SIG-M5 (cell line): ENCODE data around the gene HS3ST3A1.

Experiments
- DNase-seq: peaks from one replicate; lab custom pipeline; 2025; lab: John Stamatoyannopoulos, UW

The HS3ST3A1 gene

DNA sequence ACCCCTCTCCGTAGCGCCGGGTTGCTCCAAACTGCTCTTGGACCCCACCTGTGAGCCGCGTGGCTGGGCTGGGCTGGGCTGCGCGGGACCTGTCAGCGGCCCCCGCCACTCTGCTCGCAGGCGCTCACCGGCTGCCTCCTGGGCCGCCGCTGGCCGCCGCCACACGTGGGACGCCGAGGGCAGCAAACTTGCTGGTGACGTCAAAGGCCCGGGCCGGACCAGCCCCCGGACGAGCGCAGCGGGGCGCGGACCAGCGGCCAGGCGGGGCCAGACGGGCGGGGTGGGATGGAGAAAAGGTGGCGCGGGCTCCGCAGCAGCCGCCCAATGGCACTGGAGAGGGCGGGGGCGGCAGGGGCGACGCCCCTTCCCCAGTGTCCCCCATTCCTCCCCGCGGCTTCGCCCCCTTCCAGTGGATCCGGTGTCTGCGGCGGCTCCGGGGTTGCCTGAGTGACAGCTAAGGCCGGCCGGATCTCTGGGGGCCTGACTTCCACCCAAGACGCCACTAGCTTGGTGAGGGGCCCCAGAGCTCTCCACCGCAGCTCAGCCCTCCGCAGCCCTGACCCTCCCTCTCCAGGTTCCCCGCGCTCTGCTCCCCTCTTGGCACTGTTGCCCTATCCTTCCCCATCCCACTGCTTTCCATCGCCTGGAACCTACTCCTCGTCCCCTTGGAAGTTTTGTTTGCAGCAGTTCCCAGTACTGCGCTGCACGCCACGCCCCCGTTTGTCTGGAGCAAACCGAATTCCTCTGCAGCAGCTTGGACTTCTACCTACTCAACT, at the start of gene HS3ST3A1:
TSS of gene HS3ST3A1 (minus strand) at position 154 of the 776 bp plus-strand sequence. CDS start 800 bp downstream, outside the sequence.
- DNase-seq: no peak

GRCh38 chr17:13650096-13650675, 48.5 kb upstream of the HS3ST3A1 start:
- no peak for DNase-seq

DNA sequence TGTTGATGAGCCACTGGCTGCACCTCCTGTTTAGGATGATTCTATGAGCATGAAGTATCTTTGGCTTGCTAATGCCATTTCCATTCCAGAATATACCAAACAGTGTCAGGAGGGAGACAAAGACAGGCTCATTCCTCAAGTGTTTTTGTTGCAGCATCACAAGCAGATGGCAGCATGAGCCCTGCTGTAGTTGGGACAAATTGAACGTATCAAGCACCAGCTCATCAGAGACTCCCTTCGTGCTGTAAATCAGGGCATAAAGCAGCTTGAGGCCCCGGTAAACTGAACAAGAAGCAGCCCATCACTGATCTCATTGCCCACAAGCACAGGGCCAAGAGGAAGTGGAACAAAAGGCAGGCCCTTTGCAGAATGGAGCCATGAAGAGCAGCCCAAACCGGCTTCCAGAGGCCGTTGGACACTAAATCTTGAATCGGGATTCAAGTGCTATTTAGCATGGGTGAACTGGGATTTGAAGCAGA, 45.9 kb upstream of the HS3ST3A1 start:
- no peak for DNase-seq

GRCh38 chr17:13646969-13647542, 45.3 kb upstream of the HS3ST3A1 start:
- no peak for DNase-seq

GRCh38 chr17:13646411-13646810, 44.7 kb upstream of the HS3ST3A1 start:
- no peak for DNase-seq

DNA sequence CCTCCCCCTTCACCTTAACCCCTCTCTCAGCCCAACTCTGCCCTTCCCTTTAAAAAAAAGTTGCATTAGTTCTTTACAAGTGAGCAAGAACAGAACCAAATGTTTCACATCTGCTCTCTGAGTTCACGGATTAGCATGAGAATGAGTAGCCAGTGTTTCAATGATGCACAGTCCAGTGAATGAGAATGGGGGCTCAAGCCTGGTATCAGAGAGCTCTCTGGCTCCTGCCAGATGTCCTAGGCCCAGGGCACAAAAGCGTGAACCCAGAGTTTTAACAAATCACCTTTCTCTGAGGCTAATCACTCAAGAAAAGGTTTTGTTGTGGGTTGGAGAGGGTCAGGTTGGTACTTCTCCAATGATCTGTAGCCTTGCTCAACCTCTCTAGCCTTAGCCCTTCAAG, 41.5 kb upstream of the HS3ST3A1 start:
- no peak for DNase-seq

DNA sequence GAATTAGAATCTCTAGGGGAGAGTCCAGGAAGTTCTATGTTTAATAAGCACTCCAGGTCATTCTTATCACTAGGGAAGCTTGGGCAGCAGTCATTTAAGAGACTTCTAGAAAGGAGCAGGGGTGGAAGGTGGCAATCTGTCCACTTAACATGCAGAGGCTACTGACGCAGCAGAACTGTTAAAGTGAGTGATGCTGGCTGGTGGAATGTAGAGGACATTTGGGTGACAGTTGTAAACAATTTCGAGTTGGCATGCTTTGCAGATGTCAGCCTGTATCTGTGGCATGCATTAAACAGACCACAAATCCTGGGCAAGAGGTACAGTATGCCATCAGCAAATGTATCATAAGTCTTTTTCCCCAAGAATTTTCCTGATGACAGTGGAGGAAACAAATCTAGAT, 40.5 kb upstream of the HS3ST3A1 start:
- no peak for DNase-seq

- no peak for DNase-seq
Observed at GRCh38 chr17:13640551-13640950, 38.8 kb upstream of the HS3ST3A1 start.

DNA sequence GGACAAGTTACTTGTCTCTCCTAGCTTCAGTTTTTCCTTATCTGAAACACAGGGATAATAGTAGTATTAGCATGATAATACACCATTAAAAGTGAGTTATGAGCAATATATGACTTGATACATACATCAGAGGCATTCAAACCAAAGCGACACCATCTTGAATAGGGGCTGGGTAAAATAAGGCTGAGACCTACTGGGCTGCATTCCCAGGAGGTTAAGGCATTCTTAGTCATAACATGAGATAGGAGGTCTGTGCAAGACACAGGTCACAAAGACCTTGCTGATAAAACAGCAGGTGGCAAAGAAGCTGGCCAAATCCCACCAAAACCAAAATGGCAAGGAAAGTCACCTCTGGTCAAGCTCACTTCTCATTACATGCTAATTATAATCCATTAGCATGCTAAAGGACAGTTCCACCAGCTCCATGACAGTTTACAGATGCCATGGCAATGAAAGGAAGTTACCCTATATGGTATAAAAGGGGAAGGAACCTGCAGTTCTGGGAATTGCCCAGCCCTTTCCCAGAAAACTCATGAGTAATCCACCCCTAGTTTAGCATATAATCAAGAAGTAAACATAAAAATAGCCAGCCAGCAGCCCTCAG, 37.2 kb upstream of the HS3ST3A1 start:
- DNase-seq: no peak

DNA sequence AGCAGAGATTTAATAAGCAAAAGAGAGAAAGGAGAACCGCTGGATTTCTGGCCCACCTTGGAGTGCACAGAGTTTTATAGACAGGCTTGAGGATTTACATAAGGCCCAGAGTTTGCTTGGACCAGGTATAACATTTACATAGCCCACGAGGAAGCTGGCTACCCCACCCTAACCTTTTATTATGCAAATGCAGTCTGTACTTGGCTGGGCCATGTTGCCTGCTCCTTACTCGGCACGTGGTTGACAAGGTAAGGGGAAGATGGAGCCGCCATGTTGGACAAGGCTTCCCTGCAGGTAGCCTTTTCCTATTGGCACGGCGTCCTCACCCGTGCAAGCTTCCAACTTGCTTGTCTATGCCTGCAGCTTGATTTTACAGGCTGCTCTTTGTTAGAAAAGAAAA, 35.2 kb upstream of the HS3ST3A1 start:
- DNase-seq: no peak

DNA sequence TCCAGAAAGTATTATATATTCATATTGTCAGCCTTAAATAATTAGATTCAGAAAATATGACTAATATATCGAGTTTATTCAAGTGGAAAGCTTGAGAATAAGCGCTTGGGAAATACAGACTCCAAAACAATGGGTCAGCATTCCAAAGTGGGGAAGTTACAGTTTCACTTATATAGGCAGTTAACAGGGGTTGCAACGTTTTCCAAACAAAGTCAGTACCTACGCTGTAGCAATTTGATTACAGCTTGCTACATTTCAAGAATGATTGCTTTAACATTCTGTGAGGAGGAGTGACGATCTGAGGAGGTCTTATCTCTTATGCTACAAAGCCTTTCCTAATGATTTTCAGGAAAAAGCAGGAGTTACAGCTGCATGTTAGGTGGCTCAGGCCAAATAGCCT, 34.2 kb upstream of the HS3ST3A1 start:
- DNase-seq: no peak

DNA sequence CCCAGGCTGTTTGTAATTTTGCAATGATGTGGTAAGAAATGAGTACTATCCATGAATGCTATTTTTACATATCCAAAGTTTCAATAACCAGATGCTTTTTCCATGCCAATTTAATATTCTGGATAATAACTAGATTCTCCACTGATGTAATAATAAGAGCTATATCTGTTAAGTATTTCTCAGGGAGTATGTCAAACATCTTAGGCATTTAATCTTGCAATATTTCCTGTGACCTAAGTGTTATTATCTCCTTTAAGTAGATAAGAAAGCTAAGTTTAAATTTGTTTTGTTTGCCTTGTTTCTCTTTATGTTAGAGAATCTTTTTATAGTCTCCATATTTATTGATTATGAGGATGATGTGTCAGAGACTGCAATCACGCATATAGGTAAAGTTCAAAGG, 32.3 kb upstream of the HS3ST3A1 start:
- no peak for DNase-seq

- no peak for DNase-seq
Observed at GRCh38 chr17:13631529-13631928, 29.8 kb upstream of the HS3ST3A1 start.

- no peak for DNase-seq
Observed at GRCh38 chr17:13626703-13627102, 25.0 kb upstream of the HS3ST3A1 start.

DNA sequence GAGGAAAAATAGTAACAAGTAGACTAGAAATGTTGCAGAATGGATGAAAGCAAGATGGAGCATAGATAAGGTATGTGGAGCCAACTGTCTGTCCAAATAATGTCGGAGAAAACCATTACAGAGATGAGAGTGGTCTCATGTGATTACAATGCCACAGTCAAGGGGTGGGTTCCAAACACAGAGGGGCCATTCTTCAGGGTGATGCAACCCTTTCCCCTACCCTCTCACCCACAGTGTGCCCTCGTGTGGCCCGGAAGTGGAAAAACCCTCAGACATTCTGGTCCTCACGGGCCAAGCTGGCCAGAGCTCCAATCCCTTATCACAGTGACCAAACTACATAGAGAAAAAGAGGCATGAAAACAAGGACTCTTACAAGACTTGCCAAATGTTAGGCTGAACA, 17.7 kb upstream of the HS3ST3A1 start:
- DNase-seq: no peak

GRCh38 chr17:13616031-13616430, 14.3 kb upstream of the HS3ST3A1 start:
- no peak for DNase-seq

DNA sequence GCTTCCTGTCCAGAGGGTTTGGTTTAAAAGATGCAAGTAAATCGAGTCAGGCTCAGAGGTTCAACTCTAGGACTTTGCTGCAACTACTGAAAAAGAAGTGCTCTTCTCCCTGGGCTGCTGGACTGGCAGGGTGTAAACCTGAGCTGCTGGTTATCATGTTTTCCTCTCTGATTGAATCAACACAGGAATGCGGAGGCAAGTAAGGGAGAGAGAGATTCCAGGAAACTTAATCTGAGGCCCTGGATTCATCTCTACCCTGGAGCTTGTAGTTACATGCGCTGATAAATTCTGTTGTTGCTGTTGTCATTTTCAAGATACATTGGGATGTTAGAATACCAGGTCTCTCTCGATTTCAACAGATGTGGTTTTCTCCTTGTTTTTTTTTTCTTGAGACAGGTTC, 8.2 kb upstream of the HS3ST3A1 start:
- DNase-seq: no peak

DNA sequence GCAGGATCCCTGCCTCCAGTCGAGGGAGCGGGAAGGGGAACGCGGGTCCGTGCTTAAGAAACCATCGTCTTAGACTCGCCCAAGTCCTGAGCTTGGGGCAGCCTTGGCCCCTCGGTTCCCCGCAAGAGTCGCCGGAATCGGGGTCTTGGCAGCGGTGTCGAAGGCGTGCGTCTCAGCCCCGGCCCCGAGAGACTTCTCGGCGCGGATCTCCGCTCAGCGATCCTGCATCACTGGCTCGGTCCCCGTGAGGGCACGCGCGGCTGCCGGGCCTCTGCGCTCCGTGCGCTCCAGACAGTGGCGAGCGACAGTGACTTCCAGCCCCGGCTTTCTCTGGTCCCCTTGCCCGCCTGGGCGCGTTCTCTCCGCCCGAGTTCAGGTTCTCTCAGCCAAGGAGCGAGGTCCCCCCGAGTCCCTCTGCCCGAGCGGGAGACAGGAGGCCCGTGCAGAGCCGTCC, 380 bp downstream of the HS3ST3A1 start:
- no peak for DNase-seq

- DNase-seq: no peak
Observed at GRCh38 chr17:13600475-13601321, 1.0 kb downstream of the HS3ST3A1 start.

DNA sequence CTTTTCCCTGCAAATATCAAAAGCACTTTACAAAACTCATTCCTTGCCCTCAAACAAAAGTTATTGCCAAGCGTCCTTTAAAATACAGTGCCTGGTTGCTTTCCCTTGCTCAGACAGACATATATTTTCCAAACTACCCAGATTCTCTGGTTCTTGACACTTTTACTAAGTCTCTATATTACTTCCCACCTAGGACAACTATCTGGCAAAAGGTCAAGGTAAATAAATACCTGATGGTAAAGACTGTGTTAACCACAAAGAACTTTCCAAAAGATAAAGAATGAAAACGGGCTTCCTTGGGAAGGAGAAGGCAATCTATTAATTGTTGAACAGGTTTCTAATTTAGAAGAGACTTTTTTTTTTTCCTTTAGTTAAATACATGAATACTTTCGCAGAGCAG, 1.9 kb downstream of the HS3ST3A1 start:
- DNase-seq: no peak

GRCh38 chr17:13599168-13599577, 2.6 kb downstream of the HS3ST3A1 start:
- no peak for DNase-seq
